DOHH2 (cell line): ENCODE data around the gene PAN2.

Experiments used
- H3F3A ChIP-seq: fragments of 200-600 bp; sonication (generic), shearing (Covaris generic); 2 replicates; pipeline ENCODE4 v1.6.0; 2016; ENCODE audit warnings: antibody characterized with exemption, mild to moderate bottlenecking; ENCODE audit not compliant: control insufficient read depth, insufficient read depth
- H3K27ac ChIP-seq: fragments of 200-600 bp; sonication (generic); 2 replicates; pipeline ENCODE4 v1.5.1; 2014; ENCODE audit warnings: low read depth, mild to moderate bottlenecking, low read length, moderate library complexity
- H3K27me3 ChIP-seq: fragments of 200-600 bp; sonication (generic); 2 replicates; pipeline ENCODE4 v1.6.1; 2014; ENCODE audit warnings: mild to moderate bottlenecking, low read length, mixed read lengths; ENCODE audit not compliant: control insufficient read depth
- H3K36me3 ChIP-seq: fragments of 200-600 bp; sonication (generic); 2 replicates; pipeline ENCODE4 v1.6.1; 2014; ENCODE audit warnings: mild to moderate bottlenecking, low read length, moderate library complexity, mixed read lengths; ENCODE audit not compliant: control insufficient read depth
- H3K4me1 ChIP-seq: fragments of 200-600 bp; sonication (generic); 2 replicates; pipeline ENCODE4 v1.6.1; 2014; ENCODE audit warnings: mild to moderate bottlenecking, low read length, mixed read lengths; ENCODE audit not compliant: control insufficient read depth
- H3K4me2 ChIP-seq: fragments of 200-600 bp; sonication (generic); 2 replicates; pipeline ENCODE4 v1.6.0; 2014; ENCODE audit warnings: mild to moderate bottlenecking, low read length, moderate library complexity
- H3K4me3 ChIP-seq: fragments of 200-600 bp; sonication (generic); 2 replicates; pipeline ENCODE4 v1.5.1; 2014; ENCODE audit warnings: mild to moderate bottlenecking, low read length, mixed read lengths
- H3K79me2 ChIP-seq: fragments of 200-600 bp; sonication (generic); 2 replicates; pipeline ENCODE4 v1.6.1; 2014; ENCODE audit warnings: mild to moderate bottlenecking, low read length, mixed read lengths; ENCODE audit not compliant: control insufficient read depth
- H3K9me2 ChIP-seq: fragments of 200-600 bp; sonication (generic); replicated peaks from 2 replicates; pipeline ENCODE4 v1.6.1; 2014; ENCODE audit warnings: mild to moderate bottlenecking, low read length, mixed read lengths; ENCODE audit not compliant: control insufficient read depth
- H3K9me3 ChIP-seq: fragments of 200-600 bp; sonication (generic); 2 replicates; pipeline ENCODE4 v1.6.1; 2014; ENCODE audit warnings: antibody characterized with exemption, low read length, mixed read lengths; ENCODE audit not compliant: control insufficient read depth, insufficient read depth
- H4K20me1 ChIP-seq: fragments of 200-600 bp; sonication (generic); 2 replicates; pipeline ENCODE4 v1.6.0; 2014; ENCODE audit warnings: low read depth, mild to moderate bottlenecking, antibody characterized with exemption, low read length, moderate library complexity; ENCODE audit not compliant: control insufficient read depth, insufficient read depth
- EZH2phosphoT487 ChIP-seq: fragments of 200-600 bp; sonication (generic); IDR thresholded peaks from 2 replicates; pipeline ENCODE4 v1.6.1; 2017; ENCODE audit warnings: borderline replicate concordance, mild to moderate bottlenecking, antibody characterized with exemption, low read length, moderate library complexity, mixed read lengths
- TF ChIP-seq, protein P1 (sequence below): fragments of 200-600 bp; sonication (generic); IDR thresholded peaks from one replicate; pipeline ENCODE4 v1.5.1; 2014; ENCODE audit warnings: antibody characterized with exemption, mild to moderate bottlenecking, low read depth, low read length; ENCODE audit not compliant: poor library complexity, severe bottlenecking

Gene PAN2

DNA sequence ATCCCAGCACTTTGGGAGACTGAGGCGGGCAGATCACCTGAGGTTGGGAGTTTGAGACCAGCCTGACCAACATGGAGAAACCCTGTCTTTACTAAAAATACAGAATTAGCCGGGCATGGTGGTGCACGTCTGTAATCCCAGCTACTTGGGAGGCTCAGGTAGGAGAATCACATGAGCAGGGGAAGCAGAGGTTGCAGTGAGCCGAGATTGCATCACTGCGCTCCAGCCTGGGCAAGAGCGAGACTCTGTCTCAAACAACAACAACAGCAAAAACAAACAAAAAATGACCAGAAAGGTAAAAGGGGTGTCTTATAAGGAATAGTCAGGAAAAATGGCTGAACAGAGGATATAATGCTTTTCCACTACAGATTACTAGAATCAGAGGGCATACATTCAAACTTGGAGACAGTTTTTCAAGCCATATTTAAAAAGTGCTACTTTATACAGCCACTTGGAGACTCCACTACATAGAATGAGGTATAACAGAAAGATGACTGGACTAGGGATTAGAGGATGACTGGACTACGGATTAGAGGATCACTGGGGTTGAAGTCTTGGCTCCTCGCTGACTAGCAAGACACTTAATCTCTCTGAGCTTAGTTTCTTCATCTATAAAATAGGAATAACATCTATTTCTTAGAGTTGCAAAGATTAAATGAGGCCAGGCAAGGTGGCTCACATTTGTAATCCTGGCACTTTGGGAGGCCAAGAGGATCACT, 28.8 kb downstream of the PAN2 start:
- Histone ChIP-seq H4K20me1 (no peaks in the 10 kb centered on the region), H3K27ac (no peak overlapping the region), H3K4me3 (no peak overlapping the region), H3K79me2 (peaks cover 22% of the 10 kb centered on the region), H3K9me3 (no peaks in the 10 kb centered on the region), H3K4me2 (no peak overlapping the region), H3F3A (peaks cover 8% of the 10 kb centered on the region; the same call in 1 of the 2 replicates), H3K27me3 (no peaks in the 10 kb centered on the region), H3K36me3 (peaks cover 48% of the 10 kb centered on the region), H3K9me2 (no peaks in the 10 kb centered on the region), H3K4me1 (peaks cover 29% of the 10 kb centered on the region)
- TF ChIP-seq, protein P1, sequence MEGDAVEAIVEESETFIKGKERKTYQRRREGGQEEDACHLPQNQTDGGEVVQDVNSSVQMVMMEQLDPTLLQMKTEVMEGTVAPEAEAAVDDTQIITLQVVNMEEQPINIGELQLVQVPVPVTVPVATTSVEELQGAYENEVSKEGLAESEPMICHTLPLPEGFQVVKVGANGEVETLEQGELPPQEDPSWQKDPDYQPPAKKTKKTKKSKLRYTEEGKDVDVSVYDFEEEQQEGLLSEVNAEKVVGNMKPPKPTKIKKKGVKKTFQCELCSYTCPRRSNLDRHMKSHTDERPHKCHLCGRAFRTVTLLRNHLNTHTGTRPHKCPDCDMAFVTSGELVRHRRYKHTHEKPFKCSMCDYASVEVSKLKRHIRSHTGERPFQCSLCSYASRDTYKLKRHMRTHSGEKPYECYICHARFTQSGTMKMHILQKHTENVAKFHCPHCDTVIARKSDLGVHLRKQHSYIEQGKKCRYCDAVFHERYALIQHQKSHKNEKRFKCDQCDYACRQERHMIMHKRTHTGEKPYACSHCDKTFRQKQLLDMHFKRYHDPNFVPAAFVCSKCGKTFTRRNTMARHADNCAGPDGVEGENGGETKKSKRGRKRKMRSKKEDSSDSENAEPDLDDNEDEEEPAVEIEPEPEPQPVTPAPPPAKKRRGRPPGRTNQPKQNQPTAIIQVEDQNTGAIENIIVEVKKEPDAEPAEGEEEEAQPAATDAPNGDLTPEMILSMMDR = no peak
- no peak for TF ChIP-seq EZH2phosphoT487

DNA sequence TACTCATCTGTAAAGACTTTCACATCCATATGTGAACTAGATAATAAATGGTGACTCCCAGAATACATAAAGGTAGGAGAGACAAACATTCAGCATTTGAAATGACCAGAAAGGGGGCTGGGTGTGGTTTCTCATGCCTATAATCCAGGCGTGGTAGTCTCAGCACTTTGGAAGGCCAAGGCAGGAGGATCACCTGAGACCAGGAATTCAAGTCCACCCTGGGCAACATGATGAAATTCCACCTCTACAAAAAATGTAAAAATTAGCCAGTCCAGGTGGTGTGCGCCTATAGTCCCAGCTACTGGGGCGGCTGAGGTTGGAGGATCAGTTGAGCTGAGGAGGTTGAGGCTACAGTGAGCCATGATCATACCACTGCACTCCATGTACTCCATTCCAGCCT, 29.5 kb downstream of the PAN2 start:
- H3K4me1 ChIP-seq = peaks cover 29% of the 10 kb centered on the region
- H3K9me3 ChIP-seq = no peaks in the 10 kb centered on the region
- no peak overlapping the region for H3K4me3 ChIP-seq
- no peaks in the 10 kb centered on the region for H3K27me3 ChIP-seq
- H3K79me2 ChIP-seq = peaks cover 26% of the 10 kb centered on the region
- H3K27ac ChIP-seq = no peak overlapping the region
- no peaks in the 10 kb centered on the region for H3K9me2 ChIP-seq
- no peak for TF ChIP-seq EZH2phosphoT487
- TF ChIP-seq, protein P1 = no peak
- H3F3A ChIP-seq = peaks cover 8% of the 10 kb centered on the region; the same call in 1 of the 2 replicates
- H3K36me3 ChIP-seq = peaks cover 48% of the 10 kb centered on the region
- no peaks in the 10 kb centered on the region for H4K20me1 ChIP-seq
- H3K4me2 ChIP-seq = no peak overlapping the region

GRCh38 chr12:56300644-56301464, 32.9 kb downstream of the PAN2 start:
- Histone ChIP-seq H3K27me3 (no peaks in the 10 kb centered on the region), H3K36me3 (peaks cover 67% of the 10 kb centered on the region), H3K27ac (peak overlapping the region; percentile 72), H3K9me2 (no peaks in the 10 kb centered on the region), H3K79me2 (peaks cover 60% of the 10 kb centered on the region), H3K4me3 (peak overlapping the region; percentile 92), H3F3A (peaks cover 6% of the 10 kb centered on the region; the same call in 1 of the 2 replicates), H3K9me3 (no peaks in the 10 kb centered on the region), H4K20me1 (peaks cover 3% of the 10 kb centered on the region; the same call in 1 of the 2 replicates), H3K4me1 (peaks cover 63% of the 10 kb centered on the region), H3K4me2 (peak overlapping the region; percentile 94)
- TF ChIP-seq, protein P1 = no peak
- no peak for TF ChIP-seq EZH2phosphoT487
